GM18520 (cell line): Measurements from ENCODE around the gene TFF1.
A peak's percentile ranks its signal among the peaks of the same experiment; 100 is the strongest.
"Not testable (repeated sequence)": the region's sequence is repeated elsewhere in the genome, so short reads cannot be mapped to it uniquely, and the experiment has no call there.

Source experiments
- ATAC-seq: cut with Tn5 transposase; IDR thresholded peaks from one replicate; pipeline ENCODE4 v1.9.1; 2021; ENCODE audit not compliant: unreplicated experiment

TFF1 gene

GRCh38 chr21:42366292-42367010 is at the start of gene TFF1:
TSS of gene TFF1 (minus strand) at chr21:42366535. CDS start at chr21:42366495, 40 bp downstream.
- no peak for ATAC-seq

DNA sequence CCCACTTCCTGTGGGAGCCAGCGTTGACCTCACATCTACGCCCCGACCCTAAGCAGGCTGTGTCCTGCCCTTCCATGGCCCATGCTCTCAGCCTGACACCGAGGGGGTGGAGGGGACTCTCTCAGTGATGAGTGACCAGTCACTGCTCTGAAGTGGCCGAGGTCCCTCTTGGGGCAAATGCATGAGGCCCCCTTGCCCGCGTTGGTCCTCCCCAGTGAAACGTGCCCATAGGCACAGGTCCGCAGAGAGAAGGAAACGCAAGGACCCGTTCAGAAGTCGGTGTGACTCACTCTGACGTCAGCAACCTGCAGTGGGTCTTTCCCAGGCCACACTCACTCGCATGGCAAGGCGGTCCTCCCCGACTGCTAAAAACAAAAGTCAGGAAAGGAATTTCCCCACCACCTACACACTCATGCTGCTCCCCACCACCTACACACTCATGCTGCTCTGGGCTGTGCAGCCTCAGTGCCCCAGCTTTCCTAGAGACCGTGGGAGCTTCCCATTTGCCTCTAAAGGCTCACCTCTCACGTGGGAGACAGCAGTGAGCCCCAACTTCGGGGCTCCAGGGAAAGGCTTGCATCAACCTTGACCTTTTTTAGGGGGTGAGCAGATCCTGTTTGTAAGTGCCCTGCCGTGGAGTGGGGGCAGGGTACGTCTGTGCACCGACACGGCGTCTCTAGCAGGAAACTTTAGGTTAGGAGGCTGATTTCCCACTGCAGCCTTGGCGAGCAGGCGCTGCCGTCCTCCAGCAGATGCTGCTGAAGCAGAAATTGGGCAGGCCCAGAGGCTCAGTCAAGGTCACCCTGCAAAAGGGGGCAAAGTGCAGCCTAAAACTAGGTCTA is 48.8 kb upstream of the TFF1 start:
- peak; percentile 71 for ATAC-seq

DNA sequence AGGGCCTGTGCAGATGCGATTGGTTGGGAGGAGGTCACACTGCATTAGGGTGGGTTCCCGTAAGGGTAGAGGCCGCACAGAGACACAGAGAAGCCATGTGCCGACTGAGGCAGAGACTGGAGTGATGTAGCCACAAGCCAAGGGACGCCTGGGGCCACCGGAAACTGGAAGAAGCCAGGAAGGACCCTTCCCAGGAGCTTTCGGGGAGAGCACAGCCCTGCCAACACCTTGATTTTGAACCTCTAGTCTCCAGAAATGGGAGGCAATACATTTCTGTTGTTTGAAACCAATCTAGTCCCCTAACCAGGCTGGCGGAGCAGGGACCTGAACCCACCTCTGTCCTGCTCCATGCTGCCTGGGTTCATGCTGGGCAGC is 48.2 kb upstream of the TFF1 start:
- no peak for ATAC-seq

GRCh38 chr21:42414066-42414465 is 47.7 kb upstream of the TFF1 start:
- no peak for ATAC-seq

GRCh38 chr21:42413500-42413899 is 47.2 kb upstream of the TFF1 start:
- no peak for ATAC-seq

GRCh38 chr21:42413093-42413492 is 46.8 kb upstream of the TFF1 start:
- no peak for ATAC-seq

DNA sequence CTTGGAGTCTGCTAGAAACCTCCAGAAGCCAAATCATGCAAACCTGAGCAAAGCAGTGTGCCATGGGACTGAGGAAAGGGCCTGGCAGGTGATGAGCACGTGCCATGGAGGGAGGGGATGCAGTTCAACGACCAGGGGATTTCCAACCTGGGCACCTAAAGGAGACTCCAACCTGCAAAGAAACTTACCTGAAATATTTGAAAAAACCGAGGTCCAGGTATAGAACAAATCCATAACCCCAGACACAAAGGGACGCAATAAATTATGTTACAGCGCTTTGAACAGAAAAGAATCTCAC is 46.2 kb upstream of the TFF1 start:
- ATAC-seq: no peak

DNA sequence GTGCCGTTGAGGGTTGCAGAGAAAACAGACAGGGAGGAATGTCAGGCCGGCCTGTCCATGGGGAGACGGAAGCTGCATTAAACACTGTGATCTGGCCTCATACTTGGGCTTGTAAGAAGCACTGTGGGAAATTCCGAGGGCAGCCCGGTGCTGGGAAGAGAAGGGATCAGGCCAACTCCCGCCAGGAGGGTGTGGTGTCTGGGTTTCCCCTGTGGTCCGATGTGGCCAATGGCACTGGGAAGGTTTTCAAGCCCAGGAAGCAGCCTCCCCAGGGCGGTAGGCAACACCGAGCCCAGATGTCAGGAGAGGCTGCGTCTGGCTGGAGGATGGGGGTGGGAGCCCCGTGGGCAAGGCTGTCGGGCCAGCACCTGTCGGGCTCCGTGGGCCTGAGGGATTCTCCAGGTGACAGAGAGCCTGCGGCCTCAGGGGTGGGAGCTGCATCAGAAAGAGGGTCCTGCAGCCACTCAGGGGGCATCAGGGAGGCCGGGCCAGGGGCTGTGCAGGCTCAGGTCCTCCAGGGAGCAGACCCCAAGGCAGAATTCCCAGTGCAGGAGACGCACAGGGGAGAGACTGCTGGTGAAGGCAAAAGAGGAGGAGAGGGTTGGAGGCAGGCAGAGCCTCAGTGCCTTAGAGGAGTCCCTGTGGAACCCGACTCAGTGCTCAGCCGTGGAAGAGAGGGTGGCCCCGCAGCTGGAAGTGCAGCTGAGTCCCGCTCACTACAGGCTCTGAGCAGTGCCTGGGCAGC is 45.7 kb upstream of the TFF1 start:
- no peak for ATAC-seq

GRCh38 chr21:42411197-42411869 is 45.0 kb upstream of the TFF1 start:
- no peak for ATAC-seq

- ATAC-seq: no peak
These were observed 43.0 kb upstream of the TFF1 start for GRCh38 chr21:42409366-42409765.

GRCh38 chr21:42408718-42409117 is 42.4 kb upstream of the TFF1 start:
- ATAC-seq: not testable (repeated sequence)

- ATAC-seq: no peak
These were observed 41.1 kb upstream of the TFF1 start for GRCh38 chr21:42407476-42407875.

- ATAC-seq: no peak
These were observed 40.5 kb upstream of the TFF1 start for GRCh38 chr21:42406866-42407265.

GRCh38 chr21:42406201-42406621 is 39.9 kb upstream of the TFF1 start:
- no peak for ATAC-seq

GRCh38 chr21:42405064-42406013 is 39.0 kb upstream of the TFF1 start:
- ATAC-seq: no peak

DNA sequence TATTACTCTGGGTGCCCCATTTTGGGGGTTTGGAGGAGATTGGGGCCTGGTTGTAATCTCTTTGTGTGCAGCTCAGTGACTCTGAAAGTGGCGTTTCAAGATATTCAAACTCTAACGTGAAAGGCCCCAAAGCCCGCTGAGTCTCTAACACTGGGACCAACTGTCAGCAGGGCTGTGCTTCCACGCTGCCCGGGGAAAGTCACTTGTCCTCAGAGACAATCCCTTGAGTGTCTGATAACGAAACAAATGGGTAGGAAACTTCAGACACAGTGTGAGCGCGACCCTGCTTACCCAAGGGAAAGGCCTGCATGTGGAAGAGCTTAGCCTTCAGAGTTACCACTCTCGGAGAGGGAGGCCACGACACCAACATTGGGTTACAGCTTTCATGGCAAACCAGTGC is 38.2 kb upstream of the TFF1 start:
- no peak for ATAC-seq

- ATAC-seq: no peak
These were observed 37.4 kb upstream of the TFF1 start, which contains the start of gene UBASH3A for GRCh38 chr21:42403611-42404231. TSS of gene UBASH3A (plus strand) at chr21:42403902. CDS start at chr21:42403946, 44 bp downstream.

GRCh38 chr21:42401820-42402251 is 35.5 kb upstream of the TFF1 start:
- ATAC-seq: no peak

GRCh38 chr21:42401154-42401553 is 34.8 kb upstream of the TFF1 start:
- ATAC-seq: no peak

DNA sequence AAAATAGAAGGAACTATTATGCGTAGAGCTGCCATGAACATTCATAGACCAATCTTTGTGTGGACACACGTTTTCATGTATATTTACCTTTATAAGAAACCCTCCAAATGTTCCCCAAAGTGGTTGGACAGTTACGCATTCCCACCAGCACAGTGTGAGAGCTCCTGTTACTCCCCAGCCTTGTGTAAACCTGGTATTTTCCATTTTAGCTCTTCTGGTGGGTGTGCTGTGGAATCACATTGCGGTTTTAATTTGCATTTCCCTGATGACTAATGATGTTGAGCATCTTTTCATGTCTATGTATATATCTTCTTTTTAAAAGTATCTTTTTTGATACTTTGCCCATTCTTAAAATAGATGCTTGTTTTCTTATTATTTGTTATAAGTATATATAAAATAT is 34.2 kb upstream of the TFF1 start:
- no peak for ATAC-seq
